ENCODE measurements around the gene HOXA11.

HOXA11 gene

DNA sequence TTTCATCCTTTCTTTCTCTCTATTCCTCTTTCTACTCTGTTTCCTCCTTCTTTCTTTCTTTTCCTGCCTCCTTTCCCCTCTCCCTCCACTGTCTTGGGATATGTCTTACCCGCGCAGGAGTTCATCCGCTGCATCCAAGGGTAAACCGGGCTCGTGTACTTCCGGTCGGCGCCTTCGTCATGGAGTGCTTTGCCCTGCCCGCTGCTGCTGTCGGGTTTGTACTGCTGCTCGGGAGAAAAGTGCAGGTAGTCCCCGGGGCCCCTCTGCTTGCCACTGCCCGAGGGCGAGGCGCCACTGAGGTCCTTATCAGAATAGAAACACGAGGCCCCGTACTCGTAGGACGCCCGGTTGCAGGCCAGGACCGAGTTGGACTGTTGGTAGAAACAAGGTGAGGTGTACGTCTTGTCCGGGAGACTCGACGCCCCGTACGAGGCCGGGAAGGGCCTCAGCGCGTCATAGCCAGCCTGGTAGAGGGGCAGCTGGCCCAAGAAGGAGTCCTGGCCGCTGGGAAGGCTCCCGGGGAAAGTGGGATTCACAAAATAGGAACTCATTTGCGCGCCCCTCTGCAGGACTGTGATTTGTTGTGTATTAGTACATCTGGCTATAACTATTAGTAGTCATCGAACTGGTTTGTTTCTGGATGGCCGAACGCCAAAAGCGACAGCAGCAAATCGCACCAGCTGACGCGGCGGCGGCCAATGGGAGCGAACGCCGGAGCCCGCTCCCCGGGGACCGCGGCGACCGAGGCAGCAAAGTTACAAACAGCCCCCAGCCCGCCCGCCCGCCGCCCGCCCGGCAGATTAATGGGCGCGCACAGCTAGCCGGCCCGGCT is 37.6 kb downstream of the HOXA11 start, which contains the start of gene HOXA6:
TSS of gene HOXA6 (minus strand) at position 576 of the 832 bp plus-strand sequence. CDS start at position 551, 25 bp downstream.
- DNase-seq (ENCODE audit: low read depth, low spot score), result no peak

DNA sequence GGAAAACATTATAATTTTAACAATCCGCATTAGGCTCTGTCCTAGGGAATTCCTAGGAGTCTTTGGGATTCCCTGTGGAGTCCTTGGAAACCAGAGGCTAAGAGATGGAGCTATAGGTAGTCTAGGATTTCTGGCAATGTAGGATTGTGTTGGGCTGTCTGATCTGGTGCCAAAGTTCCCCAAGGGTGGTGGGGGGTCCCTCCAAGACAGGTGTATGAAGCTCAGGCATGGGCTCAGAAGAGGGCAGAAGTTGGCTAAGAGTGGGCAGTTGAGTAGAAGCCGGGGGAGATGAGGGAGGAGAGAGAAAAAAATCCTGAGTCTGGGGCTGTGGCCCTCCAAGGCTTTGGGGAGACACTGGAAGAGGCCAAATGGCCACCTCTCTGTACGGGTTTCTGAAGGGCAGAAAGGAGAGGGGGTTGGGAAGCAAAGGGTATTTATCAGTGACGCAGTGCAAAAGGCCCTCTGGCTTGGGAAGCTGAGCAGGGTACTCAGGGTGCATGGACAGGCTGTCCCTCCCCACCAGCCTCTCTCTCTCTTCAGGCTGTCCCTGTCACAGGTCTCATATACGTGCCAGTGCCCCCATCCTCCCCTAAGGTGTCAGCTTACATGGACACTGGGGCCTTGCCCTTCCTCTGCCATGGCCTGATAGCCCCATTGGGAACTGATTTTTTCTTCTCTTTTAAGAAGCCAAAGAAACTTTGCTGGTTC is 38.4 kb downstream of the HOXA11 start:
- no peak for DNase-seq (ENCODE audit: low read depth, low spot score)

DNA sequence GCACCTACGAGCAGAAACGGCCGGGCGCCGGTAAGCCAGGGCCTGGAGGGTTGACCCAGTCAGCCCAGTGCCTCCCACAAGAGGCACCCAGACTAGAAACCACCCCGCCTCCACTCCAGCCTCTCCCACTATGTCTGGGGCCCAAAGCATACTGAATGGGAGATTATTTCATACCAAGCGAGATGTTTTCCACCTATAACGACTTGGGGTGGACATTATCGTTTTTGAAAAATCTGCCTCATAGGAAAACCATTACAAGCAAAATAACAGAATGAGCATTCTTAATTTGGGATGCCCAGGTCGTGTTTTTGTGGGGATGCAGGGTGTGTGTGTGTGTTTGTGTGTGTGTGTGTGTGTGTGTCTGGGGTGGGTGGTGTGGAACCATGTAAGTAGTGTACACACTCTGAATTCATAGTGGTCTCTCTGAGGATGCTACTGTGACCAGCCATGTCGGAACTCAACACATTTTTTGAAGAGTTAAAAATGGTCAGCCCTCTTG is 39.1 kb downstream of the HOXA11 start:
- no peak for DNase-seq (ENCODE audit: low read depth, low spot score)

DNA sequence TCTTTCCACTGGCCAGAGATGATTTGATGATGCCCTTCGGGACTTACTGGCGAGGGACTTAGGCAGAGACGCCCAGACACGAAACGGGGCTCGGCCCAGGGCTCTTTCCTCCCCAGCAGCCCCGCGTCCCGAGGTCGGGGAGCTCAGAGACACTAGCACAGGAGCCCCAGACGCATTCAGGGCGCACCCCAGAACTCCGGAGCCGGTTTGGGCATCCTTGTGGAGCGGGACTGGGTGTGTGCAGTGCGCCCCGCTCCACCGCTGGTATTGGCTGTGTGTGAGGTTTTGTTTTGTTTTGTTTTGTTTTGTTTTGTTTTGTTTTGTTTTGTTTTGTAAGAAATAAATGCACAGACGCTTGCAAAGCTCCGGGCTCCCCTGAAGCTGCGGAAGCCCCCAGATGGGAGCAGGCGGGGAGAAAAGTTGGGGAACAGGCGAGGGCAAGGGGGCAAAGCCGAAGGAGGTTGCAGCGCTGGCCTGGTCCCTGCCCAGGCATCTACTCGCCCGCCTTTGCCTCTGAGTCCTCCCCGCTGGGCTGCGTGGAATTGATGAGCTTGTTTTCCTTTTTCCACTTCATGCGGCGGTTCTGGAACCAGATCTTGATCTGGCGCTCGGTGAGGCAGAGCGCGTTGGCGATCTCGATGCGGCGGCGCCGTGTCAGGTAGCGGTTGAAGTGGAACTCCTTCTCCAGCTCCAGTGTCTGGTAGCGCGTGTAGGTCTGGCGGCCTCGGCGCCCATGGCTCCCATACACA is 39.7 kb downstream of the HOXA11 start:
- DNase-seq (ENCODE audit: low read depth, low spot score), result no peak

DNA sequence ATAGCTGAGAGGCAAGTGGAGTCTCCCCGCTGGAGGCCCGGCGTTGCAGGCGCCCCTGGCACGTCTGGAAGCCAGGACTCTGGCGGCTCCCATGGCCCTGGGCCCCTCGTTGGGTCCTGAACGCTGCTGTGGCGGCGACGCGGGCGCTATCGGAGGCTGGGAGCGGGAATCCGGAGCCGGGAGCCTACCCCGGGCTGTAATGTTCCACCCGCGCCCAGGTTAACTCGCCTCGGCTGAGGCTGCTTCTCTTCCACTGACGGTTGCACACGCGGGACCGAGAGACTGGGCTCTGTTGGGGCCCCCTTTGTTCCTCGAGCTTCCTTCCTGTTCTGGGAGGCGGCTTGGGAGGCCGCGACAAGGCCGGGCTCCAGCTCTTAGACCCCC is 40.3 kb downstream of the HOXA11 start:
- DNase-seq (ENCODE audit: low read depth, low spot score), result no peak

DNA sequence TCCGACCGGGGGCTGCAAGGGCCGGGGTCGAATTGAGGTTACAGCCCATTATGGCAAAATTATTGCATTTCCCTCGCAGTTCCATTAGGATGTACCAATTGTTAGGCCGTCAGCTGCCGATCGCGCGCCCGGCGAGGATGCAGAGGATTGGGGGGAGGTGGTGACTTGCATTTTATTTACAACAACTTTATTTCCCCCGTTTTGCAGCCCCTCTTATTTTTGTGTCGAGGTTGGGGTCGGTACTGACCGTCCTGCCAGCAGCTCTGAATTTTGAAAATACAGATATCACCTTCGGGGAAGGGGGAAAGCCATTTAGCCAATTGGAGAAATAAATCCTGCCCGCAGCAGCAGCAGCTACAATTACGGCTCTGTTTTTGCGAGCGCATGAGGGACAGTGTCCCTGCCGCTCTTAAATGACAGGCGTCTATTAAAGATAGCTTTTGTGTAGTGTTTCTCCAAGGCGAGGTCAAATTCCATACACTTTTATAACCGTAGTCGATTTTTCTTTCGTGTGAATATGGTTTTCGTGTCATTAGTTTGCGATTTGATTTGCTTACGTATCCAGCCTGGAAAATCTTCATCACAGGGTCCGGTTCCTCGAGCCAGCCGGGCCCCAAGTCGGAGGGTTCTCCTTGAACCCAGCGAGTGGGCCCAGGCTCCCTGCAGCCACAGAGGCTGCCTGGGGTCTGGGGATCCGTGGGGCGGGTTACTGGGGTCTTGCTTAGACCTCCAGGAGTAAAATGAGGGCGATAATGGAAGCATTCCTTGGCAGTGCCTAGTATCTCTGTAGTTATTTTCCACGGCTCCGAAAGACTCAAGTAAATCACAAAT is 40.9 kb downstream of the HOXA11 start:
- no peak for DNase-seq (ENCODE audit: low read depth, low spot score)

DNA sequence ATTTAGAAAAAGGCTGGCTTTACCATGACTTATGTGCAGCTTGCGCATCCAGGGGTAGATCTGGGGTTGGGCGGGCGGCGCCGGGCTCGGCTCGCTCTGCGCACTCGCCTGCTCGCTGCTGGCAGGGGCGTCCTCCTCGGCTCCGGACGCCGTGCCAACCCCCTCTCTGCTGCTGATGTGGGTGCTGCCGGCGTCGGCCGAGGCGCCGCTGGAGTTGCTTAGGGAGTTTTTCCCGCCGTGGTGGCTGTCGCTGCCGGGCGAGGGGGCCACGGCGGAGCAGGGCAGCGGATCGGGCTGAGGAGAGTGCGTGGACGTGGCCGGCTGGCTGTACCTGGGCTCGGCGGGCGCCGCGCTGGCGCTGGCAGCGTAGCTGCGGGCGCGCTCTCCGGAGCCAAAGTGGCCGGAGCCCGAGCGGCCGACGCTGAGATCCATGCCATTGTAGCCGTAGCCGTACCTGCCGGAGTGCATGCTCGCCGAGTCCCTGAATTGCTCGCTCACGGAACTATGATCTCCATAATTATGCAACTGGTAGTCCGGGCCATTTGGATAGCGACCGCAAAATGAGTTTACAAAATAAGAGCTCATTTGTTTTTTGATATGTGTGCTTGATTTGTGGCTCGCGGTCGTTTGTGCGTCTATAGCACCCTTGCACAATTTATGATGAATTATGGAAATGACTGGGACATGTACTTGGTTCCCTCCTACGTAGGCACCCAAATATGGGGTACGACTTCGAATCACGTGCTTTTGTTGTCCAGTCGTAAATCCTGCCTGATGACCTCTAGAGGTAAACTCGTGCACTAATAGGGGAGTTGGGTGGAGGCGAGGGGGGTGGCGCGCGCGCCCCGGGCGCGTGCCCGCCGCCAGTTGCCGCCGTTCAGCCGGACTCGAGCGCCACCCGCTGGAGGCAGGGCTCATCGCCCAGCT is 41.7 kb downstream of the HOXA11 start, which contains the start of gene HOXA5:
TSS of gene HOXA5 (minus strand) at position 659 of the 927 bp plus-strand sequence. CDS start at position 585, 74 bp downstream.
- DNase-seq (ENCODE audit: low read depth, low spot score), result no peak

DNA sequence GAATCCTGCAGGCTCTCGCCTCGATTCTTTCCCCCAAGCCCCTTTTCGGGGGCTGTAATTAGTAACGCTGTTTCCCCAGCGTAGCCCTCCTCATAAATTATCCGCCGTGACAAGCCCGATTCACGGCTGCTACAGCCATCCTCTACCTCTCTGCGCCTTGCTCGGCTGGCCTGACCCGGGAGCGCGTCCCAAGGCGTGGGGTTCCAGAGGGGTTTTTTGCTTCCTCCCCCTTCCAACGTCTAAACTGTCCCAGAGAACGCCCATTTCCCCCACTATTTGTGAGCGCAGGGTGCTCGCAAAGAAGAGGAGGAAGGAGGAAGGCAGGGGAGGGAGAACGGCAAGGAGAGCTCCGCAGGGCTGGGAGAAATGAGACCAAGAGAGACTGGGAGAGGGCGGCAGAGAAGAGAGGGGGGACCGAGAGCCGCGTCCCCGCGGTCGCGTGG is 42.4 kb downstream of the HOXA11 start:
- no peak for DNase-seq (ENCODE audit: low read depth, low spot score)

DNA sequence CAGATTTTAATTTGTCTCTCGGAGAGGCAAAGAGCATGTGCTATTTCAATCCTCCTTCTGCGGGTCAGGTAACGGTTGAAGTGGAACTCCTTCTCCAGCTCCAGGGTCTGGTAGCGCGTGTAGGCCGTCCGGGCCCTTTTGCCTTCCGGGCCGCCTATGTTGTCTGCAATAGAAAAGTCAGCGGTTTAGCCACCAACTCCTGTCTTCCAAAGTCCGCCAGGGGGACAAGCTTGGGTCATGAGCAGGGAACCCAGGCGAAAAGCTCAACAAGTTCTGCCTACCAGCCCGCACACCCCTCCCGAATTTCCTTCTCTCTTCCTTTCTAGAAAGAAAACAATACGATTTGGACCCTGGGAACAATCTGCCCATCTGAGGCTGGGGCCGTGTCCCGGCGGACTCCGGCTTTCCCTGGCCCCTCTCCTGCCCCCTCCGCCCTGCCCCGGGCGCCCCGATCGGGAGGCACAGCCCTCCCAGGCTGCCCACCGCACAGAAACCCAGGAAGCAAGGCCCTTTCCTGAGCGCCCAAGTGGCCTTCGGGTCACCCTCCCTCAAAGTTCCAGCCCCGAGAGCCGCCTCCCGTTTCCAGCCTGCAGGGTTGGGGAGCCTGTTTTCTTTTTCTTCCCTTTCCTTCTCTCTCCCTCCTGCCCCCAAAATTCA is 43.0 kb downstream of the HOXA11 start:
- no peak for DNase-seq (ENCODE audit: low read depth, low spot score)

DNA sequence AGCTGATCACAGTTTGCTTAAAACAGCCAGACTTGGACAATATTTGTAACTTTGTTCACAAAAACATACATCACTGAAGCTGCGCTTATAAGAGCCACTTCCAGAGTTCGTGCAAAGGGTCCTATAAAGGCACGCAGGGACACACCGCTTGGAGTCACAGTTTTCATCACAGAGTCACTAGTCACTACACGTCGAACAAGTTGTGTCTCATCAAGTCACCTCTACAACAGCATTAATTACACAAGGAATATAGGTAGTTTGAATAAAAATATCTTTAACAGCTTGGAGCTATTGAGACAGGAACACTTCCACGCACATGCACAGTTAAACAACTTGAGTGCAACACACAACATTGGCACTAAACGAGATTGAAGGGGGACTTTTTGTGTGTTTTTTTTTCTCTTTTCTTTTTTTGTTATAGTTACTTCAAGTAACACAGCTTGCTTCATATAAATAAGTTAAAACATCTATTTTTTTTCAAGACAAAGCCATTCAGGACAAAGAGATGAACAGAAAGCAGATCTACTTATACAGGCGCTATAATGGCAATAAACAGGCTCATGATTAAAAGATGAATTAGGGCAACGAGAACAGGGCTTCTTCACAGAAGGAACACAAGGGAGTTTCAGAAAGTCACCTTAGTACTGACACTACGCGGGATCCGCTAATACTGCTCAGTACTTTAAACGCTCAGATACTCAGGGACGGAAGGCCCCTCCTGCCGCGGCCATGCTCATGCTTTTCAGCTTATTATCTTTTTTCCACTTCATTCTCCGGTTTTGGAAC is 43.7 kb downstream of the HOXA11 start:
- no peak for DNase-seq (ENCODE audit: low read depth, low spot score)

DNA sequence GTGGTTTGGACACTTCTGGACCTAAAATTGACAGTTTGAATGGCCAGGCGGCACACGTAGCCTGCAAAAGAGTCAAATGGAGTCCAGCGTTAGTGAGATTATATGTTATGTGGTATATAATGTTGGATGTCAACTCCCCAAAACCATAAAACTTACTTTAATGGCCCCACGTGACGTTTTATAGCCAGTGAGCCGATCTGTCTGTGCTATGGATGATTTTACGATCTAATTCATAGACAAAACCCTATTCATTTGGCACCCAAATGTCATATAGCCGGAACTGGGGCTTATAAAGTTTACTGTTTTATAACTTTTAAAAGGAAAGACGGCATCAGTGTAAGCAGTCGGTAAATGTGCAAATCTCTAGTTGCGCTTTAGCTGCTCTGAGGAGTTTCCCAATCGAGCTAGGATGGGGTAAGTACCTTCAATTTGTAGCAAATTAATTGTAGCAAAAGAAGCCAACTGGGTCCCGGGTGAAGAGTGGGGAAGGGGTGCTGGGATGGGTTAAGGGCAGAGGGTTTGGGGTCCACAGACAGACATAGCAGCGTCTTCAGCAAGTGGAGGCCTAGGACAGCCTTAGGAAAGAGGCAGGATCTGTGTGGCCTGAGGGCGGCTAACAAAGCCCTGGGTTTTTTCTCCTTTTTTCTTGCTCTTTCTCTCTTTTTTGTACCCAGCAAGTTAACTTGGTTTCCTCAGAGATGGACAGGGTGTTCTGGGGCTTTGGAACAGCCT is 44.7 kb downstream of the HOXA11 start:
- no peak for DNase-seq (ENCODE audit: low read depth, low spot score)

DNA sequence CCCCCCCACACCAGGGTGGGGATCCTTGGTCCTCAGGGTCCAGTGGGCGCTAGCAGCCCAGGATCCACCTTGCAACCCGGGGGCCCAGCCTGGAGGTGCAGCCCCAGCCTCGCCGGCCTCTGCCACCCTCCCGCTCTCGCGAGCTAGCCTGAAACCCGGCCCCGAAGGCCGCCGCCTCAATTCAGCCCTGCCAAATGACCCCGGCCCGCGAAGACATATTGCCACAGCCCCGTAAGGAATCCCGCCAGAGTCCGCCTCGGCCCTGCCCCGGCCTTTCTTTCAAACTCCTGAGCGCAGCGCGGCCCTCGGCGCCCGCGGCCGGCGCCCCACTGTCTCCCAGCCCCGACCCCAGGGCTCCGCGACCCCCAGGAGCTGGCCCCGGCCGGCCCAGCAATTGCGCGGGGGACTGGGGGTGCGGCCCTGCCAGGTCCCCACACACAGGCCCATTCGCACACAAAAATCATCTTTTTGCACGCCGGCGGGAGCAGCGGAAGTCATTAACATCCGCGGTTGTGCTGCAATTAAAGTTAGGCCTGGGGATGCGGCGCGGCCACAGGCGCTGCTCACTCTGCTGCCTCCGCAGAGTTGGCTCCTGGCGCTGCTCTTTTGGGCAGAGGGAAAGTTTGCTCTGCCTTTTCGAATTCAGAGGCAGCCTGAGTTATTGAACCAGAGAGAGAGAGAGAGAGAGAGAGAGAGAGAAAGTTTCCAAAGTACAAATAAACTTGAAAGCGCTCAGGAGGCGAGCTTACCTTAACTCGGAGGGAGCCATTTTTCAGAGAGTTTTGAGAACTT is 45.5 kb downstream of the HOXA11 start:
- DNase-seq (ENCODE audit: low read depth, low spot score), result no peak

DNA sequence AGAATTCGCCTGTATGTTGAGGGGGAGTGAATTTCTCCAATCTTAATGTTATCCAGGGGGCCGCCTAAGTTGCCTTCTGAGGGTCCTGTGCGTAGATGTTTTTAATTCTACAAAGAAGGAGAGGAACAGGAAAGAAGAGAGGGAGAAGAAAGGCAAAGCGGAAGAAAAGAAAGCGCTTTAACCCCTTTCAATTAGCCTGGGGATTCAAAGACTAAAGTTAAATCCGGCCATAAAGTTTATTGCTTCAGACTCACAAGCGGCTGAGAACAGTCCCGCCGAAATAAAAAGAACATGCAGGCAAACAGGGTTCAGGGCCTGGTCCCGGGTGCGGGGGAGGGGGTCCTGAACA is 46.1 kb downstream of the HOXA11 start:
- no peak for DNase-seq (ENCODE audit: low read depth, low spot score)

DNA sequence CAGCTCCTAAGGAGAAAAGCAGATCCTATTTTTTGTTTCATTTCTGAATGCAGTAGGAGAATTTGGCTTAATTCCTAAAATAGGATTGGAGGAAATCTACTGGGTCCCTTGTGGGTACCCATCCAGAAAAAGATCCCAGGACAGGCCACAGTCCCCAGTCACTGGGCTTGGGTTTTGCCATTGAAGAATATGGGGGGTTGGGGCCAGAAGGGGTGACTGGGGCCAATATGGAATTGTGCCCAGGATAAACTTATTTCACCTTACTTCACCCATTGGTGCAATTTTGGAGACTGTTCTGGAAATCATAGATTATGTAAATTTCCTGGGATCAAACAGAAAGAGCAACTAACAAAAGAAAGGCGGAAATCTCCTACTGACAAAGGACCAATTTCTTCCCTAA is 46.6 kb downstream of the HOXA11 start:
- no peak for DNase-seq (ENCODE audit: low read depth, low spot score)

DNA sequence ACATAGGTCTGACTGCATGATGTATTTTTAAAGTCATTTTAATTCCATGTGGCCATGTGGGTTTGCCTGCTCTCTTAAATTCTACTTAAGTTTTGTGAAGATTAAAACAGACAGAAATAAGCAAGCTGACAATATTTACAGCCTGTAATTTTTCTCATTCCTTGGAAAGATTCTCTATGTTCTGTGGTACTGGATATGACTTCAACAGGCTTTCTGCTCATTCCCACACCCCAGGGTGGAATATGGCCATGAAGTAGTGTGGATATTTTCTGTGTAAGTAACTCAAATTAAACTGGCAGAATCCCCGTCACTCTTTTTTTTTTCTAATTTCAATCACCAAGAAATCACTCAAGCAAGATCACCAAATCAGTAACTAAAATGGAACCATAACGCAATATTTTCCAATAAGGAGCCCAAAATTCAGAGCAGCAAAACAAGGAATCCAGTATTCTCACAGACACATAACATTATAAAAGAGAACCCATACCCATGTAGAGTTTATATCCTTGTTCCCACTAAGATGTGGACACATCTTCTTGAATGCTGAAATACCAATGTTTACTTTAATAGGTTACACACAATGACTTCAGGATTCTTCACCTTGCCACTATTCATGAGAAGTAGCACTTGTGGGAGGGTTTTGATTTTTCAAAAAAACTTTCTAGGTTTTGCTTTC is 47.3 kb downstream of the HOXA11 start:
- no peak for DNase-seq (ENCODE audit: low read depth, low spot score)

DNA sequence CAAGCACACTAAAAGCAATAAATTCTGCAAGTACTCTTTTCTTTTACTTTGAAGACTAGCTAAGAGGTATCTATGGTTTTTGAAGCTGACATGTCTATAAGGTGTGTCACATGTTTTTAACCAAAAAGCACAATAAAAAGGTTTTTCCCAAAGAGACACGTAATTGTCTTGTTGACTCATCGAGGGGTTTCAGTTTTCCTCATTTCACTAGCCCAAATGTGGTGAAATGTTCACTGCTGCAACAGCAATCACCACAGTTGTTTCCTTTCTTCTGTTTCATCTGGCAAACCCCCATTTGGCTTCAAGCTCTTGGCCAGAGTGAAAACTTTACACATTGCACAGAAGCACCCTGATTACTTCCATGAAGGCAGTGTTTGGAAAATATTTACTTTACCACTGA is 50.6 kb downstream of the HOXA11 start:
- no peak for DNase-seq (ENCODE audit: low read depth, low spot score)
